HG02798 (cell line): ENCODE results near the gene SPRED3.
"Not testable (repeated sequence)": the region's sequence is repeated elsewhere in the genome, so short reads cannot be mapped to it uniquely, and the experiment has no call there.

Experiments used
- ATAC-seq: cut with Tn5 transposase; IDR thresholded peaks from one replicate; pipeline ENCODE4 v1.9.1; 2021; ENCODE audit warnings: mild to moderate bottlenecking; ENCODE audit not compliant: unreplicated experiment, poor library complexity

Gene SPRED3

GRCh38 chr19:38388349-38389100, at the start of gene SPRED3:
Gene SPRED3 (plus strand): TSS chr19:38388697. CDS start chr19:38390303, 1,606 bp downstream.
- no peak for ATAC-seq

GRCh38 chr19:38339011-38339410, 49.5 kb upstream of the SPRED3 start:
- ATAC-seq: not testable (repeated sequence)

DNA sequence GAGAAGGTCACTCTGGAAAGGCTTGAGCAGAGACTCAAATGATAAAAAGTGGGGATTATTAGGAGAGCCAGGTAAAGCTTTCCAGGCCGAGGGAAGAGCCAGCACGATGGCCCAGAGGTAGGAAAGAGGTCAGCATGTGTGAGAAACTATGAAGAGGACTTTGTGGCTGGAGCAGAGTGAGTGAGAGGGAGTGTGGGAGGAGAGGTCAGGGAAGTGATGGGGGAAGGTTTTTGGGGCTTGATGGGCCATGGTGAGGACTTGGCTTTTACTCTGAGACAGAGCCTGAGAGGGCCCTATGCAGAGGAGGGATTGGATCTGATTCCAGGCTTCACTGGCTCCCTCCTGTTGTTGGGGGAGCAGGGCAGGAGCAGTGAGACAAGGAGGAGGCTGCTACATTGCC, 47.6 kb upstream of the SPRED3 start:
- ATAC-seq: no peak

- ATAC-seq: no peak
Observed at GRCh38 chr19:38346837-38347236, 41.7 kb upstream of the SPRED3 start.

GRCh38 chr19:38350883-38351282, 37.6 kb upstream of the SPRED3 start:
- ATAC-seq: no peak

DNA sequence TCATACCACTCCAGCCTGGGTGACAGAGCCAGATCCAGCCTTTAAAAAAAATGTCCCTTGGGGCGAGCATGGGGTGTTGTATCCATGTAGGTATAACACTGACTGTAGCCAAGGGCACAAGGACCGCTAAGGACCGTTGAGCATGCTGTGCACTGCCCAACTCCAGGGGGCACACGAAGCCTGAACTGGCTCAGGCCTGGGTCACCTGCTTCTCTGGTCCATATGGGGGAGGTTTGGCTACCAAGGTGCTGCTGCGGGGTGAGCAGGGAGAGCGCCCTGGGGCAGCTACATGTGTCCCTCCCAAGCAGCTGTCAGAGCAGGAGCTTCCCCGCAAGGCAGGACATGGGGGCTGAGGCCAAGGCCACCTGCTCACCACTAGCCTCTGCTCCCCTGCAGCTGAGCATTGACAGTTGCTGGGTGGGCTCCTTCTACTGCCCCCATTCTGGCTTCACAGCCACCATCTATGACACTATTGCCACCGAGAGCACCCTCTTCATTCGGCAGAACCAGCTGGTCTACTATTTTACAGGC, 36.6 kb upstream of the SPRED3 start:
- no peak for ATAC-seq

DNA sequence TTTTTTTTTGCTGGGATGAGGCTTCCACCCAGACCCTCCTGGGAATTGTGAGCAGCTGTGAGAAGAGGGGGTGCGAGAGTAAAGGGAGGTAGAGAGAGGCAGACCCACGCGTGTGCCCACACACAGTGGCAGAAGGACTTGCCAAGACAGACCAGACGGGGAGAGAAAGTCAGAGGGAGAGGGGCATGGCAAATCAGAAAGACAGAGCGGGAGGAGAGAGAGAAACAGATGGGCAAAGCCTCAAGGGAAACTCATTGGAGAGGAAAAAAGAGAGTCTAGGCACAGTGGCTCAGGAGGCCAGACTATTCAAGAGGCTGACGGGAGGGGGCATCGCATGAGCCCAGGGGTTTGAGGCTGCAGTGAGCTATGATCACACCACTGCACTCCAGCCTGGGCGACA, 35.9 kb upstream of the SPRED3 start:
- no peak for ATAC-seq

GRCh38 chr19:38355728-38356725, 32.5 kb upstream of the SPRED3 start:
- ATAC-seq: no peak

DNA sequence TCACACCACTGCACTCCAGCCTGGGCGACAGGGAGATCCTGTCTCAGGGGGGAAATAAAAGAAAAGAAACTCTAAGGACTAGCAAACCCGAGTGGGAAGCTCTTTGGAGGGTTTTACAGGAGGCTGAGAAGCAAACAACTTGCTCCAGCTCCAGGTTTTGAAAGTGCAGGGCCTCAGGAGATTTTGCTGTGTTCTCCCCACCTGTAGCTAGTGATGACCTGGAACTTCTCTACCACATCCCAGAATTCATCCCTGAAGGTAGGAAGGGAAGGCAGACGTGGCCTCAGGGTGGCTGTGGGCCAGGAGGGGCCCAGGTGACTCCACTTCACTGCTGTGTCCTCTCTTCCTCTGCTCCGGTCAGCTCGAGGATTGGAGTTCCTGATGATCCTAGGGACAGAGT, 30.4 kb upstream of the SPRED3 start:
- no peak for ATAC-seq

- no peak for ATAC-seq
Observed at GRCh38 chr19:38359242-38360021, 29.1 kb upstream of the SPRED3 start.

- ATAC-seq: no peak
Observed at GRCh38 chr19:38360351-38360750, 28.1 kb upstream of the SPRED3 start.

DNA sequence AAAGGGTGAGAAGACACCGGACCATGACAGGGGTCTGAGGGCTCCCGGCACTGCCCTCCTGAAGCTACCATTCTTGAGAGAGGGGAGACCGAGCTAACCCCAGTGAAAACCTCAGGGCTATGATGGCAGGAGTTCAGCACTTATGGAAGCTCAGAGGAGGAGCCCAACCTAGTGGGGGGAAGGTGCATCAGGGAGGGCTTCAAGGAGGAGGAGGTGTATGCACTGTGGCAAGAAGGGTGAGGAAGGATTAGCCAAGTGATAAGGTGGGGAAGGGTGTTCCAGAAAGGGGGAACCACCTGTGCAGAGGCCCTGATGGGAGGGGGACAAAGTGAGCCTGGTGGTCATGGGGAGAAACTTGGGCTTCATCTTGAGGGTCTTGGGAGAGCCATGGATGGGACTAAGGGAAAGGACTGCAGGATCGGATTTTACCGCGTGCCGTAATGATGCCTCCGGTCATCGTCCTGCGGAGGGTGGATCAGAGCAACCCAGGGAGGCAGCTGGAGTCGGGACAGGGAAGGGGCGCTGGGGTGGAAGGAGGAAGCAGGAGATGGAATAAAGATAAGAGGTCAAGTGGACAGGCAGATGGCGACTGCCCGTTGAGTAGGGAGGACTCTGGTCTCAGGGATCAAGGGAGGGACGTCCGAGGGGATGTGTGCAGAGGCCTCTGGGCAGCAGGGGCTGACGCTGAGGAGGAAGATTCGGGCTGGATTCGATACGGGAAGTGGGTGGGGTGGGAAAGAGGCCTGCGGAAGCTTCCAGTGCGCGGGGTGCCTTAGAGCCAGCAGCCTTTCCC, 27.5 kb upstream of the SPRED3 start:
- ATAC-seq: no peak

- ATAC-seq: no peak
Observed at GRCh38 chr19:38361633-38362075, 26.8 kb upstream of the SPRED3 start.

DNA sequence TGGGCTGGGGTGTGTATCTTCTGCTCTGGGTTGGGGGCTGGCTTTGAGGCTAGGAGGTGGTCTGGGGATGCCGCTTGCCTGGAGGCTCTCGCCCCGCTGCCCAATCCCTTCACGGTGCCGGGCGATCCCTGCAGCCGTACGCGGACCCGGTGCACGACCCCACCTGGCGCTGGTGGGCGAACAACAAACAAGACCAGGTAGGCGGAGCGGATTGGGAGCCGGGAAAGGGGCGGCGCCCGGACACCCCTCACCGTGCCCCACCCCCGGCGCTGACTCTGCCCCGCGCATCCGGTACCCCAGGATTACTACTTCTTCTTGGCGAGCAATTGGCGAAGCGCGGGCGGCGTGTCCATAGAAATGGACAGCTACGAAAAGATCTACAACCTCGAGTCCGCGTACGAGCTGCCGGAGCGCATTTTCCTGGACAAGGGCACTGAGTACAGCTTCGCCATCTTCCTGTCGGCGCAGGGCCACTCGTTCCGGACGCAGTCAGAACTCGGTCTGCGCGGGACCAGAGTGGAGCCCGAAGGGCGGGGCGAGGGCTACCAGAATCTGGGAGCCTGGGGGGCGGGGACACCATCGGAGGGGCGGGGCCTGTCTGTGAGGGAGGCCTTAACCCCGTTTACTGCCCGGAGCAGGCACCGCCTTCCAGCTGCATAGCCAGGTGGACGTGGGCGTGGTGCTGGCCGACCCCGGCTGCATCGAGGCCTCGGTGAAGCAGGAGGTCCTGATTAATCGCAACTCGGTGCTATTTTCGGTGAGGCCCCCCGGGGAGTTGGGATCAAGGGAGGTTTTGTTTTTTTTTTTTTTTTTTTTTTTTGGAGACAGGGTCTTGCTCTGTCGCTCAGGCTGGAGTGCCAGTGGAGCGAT, 26.2 kb upstream of the SPRED3 start:
- peak; percentile 27 for ATAC-seq

DNA sequence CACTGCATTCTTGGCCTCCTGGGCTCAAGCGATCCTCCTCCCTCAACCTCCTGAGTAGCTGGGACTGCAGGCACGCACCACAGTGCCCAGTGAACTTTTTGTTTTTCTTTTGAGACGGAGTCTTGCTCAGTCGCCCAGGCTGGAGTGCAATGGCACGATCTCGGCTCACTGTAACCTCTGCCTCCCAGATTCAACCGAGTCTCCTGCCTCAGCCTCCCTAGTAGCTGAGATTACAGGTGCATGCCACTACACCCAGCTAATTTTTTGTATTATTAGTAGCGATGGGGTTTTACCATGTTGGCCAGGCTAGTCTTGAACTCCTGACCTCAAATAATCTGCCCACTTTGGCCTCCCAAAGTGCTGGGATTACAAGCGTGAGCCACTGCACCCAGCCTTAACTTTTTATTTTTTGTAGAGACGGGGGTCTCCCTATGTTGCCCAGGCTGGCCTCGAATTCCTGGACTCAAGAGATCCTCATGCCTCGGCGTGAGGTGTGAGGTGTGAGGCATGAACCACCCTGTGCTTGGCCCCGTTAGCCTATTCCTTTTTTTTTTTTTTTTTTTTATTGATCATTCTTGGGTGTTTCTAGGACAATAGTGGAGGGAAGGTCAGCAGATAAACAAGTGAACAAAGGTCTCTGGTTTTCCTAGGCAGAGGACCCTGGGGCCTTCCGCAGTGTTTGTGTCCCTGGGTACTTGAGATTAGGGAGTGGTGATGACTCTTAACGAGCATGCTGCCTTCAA, 25.4 kb upstream of the SPRED3 start:
- not testable (repeated sequence) for ATAC-seq

DNA sequence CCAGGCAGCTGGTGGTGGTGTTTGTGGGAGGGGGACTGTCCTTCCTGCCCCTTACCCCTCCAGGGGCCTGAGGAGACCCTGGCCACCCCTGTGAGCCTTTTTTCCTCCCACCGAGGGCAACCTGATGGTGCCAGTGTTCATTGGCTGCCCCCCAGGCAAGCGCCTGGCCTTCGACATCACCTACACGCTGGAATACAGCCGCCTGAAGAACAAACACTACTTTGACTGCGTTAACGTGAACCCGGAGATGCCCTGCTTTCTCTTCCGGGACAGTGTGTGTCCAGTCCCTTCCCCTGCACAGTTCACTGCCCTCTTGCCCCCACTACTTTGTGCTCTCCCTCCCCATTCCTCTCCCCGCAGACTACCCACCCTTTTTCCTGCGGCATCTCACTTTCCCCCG, 21.5 kb upstream of the SPRED3 start:
- no peak for ATAC-seq

GRCh38 chr19:38369584-38369983, 18.9 kb upstream of the SPRED3 start:
- ATAC-seq: no peak

GRCh38 chr19:38370299-38370698, 18.2 kb upstream of the SPRED3 start:
- no peak for ATAC-seq
